SK-MEL-5 (cell line): Measurements from ENCODE around the gene NPIPA5. TPM values are rescaled to one million over a fixed set of nuclear protein-coding genes. Genes with fewer than 3 reads are reported as not detected.
"Not testable (repeated sequence)": the region's sequence is repeated elsewhere in the genome, so short reads cannot be mapped to it uniquely, and the experiment has no call there.

ENCODE experiments used
- DNase-seq: peaks from one replicate; pipeline ENCODE4 v3.0.0-alpha.2; 2016; ENCODE audit warnings: low read depth, low spot score
- in situ Hi-C: cut with HindIII; loops from 2 replicates; pipeline ENCODE4 v1.10.0; 2016; ENCODE audit warnings: low sequenced_read_pairs, high pct_unique_total_duplicates, low pct_unique_long_range_greater_than_20kb
- total RNA-seq: library from RNA; depleted of rRNA; stranded (reverse); fragments of >200 nt; shearing (Covaris generic); gene quantifications from 2 replicates; pipeline ENCODE4 v1.2.3, GENCODE V29; 2014

Gene NPIPA5
- total RNA-seq, 1 experiment from 2014 or later: 0.32 TPM

- no peak for DNase-seq
- in situ Hi-C loops: no loop called here
Observed at GRCh38 chr16:15396948-15397594, 19.0 kb upstream of the NPIPA5 start.

GRCh38 chr16:15396509-15396829 lies 18.4 kb upstream of the NPIPA5 start:
- DNase-seq, in situ Hi-C loops: not testable (repeated sequence)

- in situ Hi-C loops, DNase-seq: not testable (repeated sequence)
Observed at GRCh38 chr16:15395631-15396508, 17.8 kb upstream of the NPIPA5 start, which contains the start of gene MPV17L. Gene MPV17L (plus strand): TSS chr16:15395754. CDS start chr16:15395898, 144 bp downstream.

GRCh38 chr16:15393025-15393424 lies 14.9 kb upstream of the NPIPA5 start:
- DNase-seq, in situ Hi-C loops: not testable (repeated sequence)

GRCh38 chr16:15389916-15390315 lies 11.8 kb upstream of the NPIPA5 start:
- DNase-seq, in situ Hi-C loops: not testable (repeated sequence)

- in situ Hi-C loops, DNase-seq: not testable (repeated sequence)
Observed at GRCh38 chr16:15388060-15388459, 10.0 kb upstream of the NPIPA5 start.

GRCh38 chr16:15382810-15383209 lies 4.7 kb upstream of the NPIPA5 start:
- in situ Hi-C loops: not testable (repeated sequence)
- peak; percentile 7 for DNase-seq

GRCh38 chr16:15357495-15357894 lies 20.6 kb downstream of the NPIPA5 start:
- in situ Hi-C loops, DNase-seq: not testable (repeated sequence)

GRCh38 chr16:15354846-15355245 lies 23.2 kb downstream of the NPIPA5 start:
- in situ Hi-C loops, DNase-seq: not testable (repeated sequence)

- in situ Hi-C loops, DNase-seq: not testable (repeated sequence)
Observed at GRCh38 chr16:15352852-15353251, 25.2 kb downstream of the NPIPA5 start.

- DNase-seq, in situ Hi-C loops: not testable (repeated sequence)
Observed at GRCh38 chr16:15351745-15352144, 26.3 kb downstream of the NPIPA5 start.

- in situ Hi-C loops, DNase-seq: not testable (repeated sequence)
Observed at GRCh38 chr16:15351251-15351650, 26.8 kb downstream of the NPIPA5 start.

- DNase-seq, in situ Hi-C loops: not testable (repeated sequence)
Observed at GRCh38 chr16:15348721-15349120, 29.4 kb downstream of the NPIPA5 start.

- in situ Hi-C loops, DNase-seq: not testable (repeated sequence)
Observed at GRCh38 chr16:15342337-15342736, 35.8 kb downstream of the NPIPA5 start.

- in situ Hi-C loops, DNase-seq: not testable (repeated sequence)
Observed at GRCh38 chr16:15338986-15339385, 39.1 kb downstream of the NPIPA5 start.

GRCh38 chr16:15337974-15338605 lies 40.0 kb downstream of the NPIPA5 start:
- in situ Hi-C loops, DNase-seq: not testable (repeated sequence)

- in situ Hi-C loops, DNase-seq: not testable (repeated sequence)
Observed at GRCh38 chr16:15335609-15336008, 42.5 kb downstream of the NPIPA5 start.

- DNase-seq, in situ Hi-C loops: not testable (repeated sequence)
Observed at GRCh38 chr16:15333969-15334368, 44.1 kb downstream of the NPIPA5 start.
